Testis (tissue), 3 donors: ENCODE measurements around the gene ZBED1. TPM values are rescaled to one million over a fixed set of nuclear protein-coding genes. Genes with fewer than 3 reads are reported as not detected.

ENCODE experiments used
- DNase-seq: peaks from one replicate; pipeline ENCODE4 v3.0.0-alpha.2; 2019
- H3K27ac ChIP-seq, 2 donors: fragments of 200-600 bp; sonication (generic); one replicate each; pipeline ENCODE4 v1.5.1; 2019
- H3K27me3 ChIP-seq: fragments of 200-600 bp; sonication (generic); one replicate; pipeline ENCODE4 v1.5.1; 2019
- H3K36me3 ChIP-seq: fragments of 200-600 bp; sonication (generic); one replicate; pipeline ENCODE4 v1.5.1; 2017; ENCODE audit warnings: low read depth; ENCODE audit errors: missing control alignments
- H3K4me1 ChIP-seq: fragments of 200-600 bp; sonication (generic); one replicate; pipeline ENCODE4 v1.5.1; 2019
- H3K4me3 ChIP-seq, 2 donors: fragments of 200-600 bp; sonication (generic); one replicate each; pipeline ENCODE4 v1.5.1; 2017 to 2019
- H3K9me3 ChIP-seq: fragments of 200-600 bp; sonication (generic); one replicate; pipeline ENCODE4 v1.5.1; 2017
- POLR2A ChIP-seq: fragments of 450-650 bp; IDR thresholded peaks from one replicate; pipeline ENCODE4 v1.6.1; 2017; ENCODE audit warnings: antibody characterized with exemption, mild to moderate bottlenecking, moderate library complexity
- WGBS, 2 donors: methylation state at CpG; one replicate each; pipeline ENCODE4 v1.1.5; 2018; 5-methylcytosine and 5-hydroxymethylcytosine counted together
- intact Hi-C: fragments of 100-400 bp; cut with DNase I; formaldehyde crosslinking; loops from one replicate; pipeline ENCODE4 v1.15.1; 2023; ENCODE audit warnings: low total_unique reads
- polyA plus RNA-seq: library from polyadenylated mRNA; stranded (reverse); fragments of 350-450 nt; fragmentation: Illumina TruSeq; extraction: RNeasy Lipid Tissue Mini Kit (QIAGEN cat#74804); gene quantifications from one replicate; pipeline ENCODE4 v1.2.3, GENCODE V29; 2014; ENCODE audit warnings: low read depth, low replicate concordance; ENCODE audit not compliant: insufficient read depth
- total RNA-seq, 2 donors: library from RNA; depleted of rRNA; stranded (reverse); fragments of >200 nt; gene quantifications; one replicate each; pipeline ENCODE4 v1.2.3, GENCODE V29; 2016
- TF ChIP-seq, protein P1 (sequence below), 3 experiments: fragments of 450-650 bp in 2 of 3; fragments of 200-600 bp in 1 of 3; sonication (generic) in 1 of 3; IDR thresholded peaks; one replicate each; pipeline ENCODE4 v1.5.1; 2016 to 2019; ENCODE audit warnings: antibody characterized with exemption in 3 of 3, mild to moderate bottlenecking in 2 of 3, moderate library complexity in 1 of 3

Gene ZBED1
- total and polyA plus RNA-seq, 3 donors from 2014 or later: 24.2 to 77.0 (median 47.2) TPM

DNA sequence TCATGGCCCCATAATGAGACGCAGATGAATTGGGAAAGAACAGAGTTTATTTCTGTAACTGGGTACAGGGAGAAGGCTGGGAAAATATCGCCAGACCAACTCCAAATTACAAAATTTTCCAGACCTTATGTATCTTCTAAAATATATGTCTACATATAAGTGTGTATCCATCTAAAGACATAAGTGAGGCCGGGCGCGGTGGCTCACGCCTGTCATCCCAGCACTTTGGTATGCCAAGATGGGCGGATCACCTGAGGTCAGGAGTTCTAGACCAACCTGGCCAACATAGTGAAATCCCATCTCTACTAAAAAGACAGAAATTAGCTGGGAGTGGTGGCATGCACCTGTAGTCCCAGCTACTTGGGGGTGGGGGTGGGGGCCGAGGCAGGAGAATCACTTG, 11.7 kb upstream of the ZBED1 start:
- Histone ChIP-seq H3K27me3 (no peaks in the 10 kb centered on the region), H3K4me1 (no peaks in the 10 kb centered on the region), H3K9me3 (no peaks in the 10 kb centered on the region), H3K27ac (no peak overlapping the region), H3K4me3 (no peak overlapping the region), H3K36me3 (no peaks in the 10 kb centered on the region)
- DNase-seq: no peak
- WGBS, 2 donors: 94 to 97% methylated on average over 8 of the region's 8 CpGs
- intact Hi-C loops: no loop called here
- TF ChIP-seq, protein P1, sequence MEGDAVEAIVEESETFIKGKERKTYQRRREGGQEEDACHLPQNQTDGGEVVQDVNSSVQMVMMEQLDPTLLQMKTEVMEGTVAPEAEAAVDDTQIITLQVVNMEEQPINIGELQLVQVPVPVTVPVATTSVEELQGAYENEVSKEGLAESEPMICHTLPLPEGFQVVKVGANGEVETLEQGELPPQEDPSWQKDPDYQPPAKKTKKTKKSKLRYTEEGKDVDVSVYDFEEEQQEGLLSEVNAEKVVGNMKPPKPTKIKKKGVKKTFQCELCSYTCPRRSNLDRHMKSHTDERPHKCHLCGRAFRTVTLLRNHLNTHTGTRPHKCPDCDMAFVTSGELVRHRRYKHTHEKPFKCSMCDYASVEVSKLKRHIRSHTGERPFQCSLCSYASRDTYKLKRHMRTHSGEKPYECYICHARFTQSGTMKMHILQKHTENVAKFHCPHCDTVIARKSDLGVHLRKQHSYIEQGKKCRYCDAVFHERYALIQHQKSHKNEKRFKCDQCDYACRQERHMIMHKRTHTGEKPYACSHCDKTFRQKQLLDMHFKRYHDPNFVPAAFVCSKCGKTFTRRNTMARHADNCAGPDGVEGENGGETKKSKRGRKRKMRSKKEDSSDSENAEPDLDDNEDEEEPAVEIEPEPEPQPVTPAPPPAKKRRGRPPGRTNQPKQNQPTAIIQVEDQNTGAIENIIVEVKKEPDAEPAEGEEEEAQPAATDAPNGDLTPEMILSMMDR (IDR thresholded peaks at IDR 0.05): no peak
- no peak for TF ChIP-seq POLR2A

DNA sequence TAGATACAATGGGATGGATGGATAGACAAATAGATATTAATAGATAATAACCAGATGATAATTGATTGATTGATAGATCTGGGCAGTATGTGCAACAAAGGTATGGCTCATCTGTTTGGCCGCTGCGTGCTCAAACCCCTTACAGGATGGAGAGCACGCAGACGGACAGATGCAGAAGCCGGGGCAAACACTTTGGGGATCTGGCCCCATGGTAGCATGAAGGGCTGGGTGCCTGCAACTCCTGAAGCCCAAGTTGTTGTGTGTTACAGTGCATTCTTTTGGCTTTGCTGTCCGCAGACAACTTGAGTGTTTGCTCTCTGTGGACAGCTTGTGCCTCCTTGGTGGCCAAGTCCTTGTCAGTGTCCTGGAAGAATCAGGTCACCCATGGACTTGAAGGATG, 10.6 kb upstream of the ZBED1 start:
- no peak for DNase-seq
- H3K27me3 ChIP-seq: no peaks in the 10 kb centered on the region
- no peak overlapping the region for H3K27ac ChIP-seq
- H3K4me3 ChIP-seq: no peak overlapping the region
- TF ChIP-seq, protein P1 (IDR thresholded peaks at IDR 0.05): no peak
- no peak for TF ChIP-seq POLR2A
- intact Hi-C loops: no loop called here
- WGBS, 2 donors: 98% methylated on average over 6 of the region's 6 CpGs
- no peaks in the 10 kb centered on the region for H3K4me1 ChIP-seq
- H3K9me3 ChIP-seq: no peaks in the 10 kb centered on the region
- H3K36me3 ChIP-seq: no peaks in the 10 kb centered on the region

DNA sequence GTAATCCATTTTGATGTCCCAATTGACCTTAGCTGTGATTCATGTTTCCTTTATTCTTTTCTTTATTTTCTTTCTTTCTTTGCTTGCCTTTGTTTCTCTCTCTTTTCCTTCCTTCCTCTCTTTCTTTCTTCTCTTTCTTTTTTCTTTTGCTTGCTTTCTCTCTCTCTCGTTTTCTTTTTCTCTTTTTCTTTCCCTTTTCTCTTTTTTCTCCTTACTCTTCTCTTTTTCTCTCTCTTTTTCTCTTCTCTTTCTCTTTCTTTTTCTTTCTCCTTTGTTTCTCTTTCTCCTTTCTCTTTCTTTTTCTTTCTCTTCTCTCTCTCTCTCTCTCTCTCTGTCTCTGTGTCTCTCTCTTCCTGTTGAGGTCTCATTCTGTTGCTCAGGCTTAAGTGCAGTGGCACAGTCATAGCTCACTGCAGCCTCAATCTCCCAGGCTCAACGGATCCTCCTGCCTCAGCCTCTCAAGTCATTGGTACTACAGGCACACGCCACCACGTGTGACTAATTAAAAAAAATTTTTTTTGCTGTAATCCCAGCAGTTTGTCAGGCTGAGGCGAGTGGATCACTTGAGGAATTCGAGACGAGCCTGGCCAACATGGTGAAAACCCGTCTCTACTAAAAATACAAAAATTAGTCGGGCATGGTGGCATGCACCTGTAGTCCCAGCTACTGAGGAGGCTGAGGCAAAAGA, 8.0 kb upstream of the ZBED1 start:
- no peak for TF ChIP-seq POLR2A
- TF ChIP-seq, protein P1 (IDR thresholded peaks at IDR 0.05): no peak
- Histone ChIP-seq H3K36me3 (no peaks in the 10 kb centered on the region), H3K27ac (no peak overlapping the region), H3K4me1 (no peaks in the 10 kb centered on the region), H3K4me3 (no peak overlapping the region), H3K9me3 (no peaks in the 10 kb centered on the region), H3K27me3 (no peaks in the 10 kb centered on the region)
- intact Hi-C loops: no loop called here
- 90 to 91% methylated on average over 9 of the region's 9 CpGs for WGBS, 2 donors
- DNase-seq: no peak

DNA sequence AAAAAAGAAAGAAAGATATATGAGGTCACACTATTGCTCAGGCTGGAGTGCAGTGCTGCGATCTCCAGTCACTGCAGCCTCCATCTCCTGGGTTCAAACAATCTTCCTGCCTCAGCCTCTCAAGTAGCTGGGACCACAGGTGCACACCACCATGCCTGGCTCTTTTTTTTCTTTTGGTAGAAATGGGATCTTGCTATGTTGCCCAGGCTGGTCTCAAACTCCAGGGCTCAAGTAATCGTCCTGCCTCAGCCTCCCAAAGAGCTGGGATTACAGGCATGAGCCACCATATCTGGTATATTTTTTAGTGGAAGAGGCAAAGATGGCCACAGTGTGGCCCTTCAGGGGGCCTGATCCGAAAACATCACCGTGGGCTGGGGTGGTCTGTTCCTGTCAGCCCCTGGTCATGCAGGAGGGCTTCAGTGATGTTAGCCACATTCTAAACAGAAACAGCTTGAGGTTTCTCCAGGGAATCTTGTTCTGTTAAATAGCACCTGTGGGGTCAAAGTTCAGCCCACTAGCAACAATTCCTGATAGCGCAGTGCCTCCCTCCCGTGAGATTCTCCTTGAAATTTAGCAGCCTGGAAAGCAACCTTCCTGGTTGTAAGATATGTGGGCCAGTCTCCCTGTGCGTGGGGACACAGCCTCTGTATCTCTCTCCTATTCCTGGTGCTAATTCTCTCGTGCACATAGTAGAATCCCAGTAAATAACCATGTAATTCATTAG, 7.3 kb upstream of the ZBED1 start:
- WGBS, 2 donors: 54 to 59% methylated on average over 6 to 8 of the region's 8 CpGs
- intact Hi-C loops: no loop called here
- no peak overlapping the region for H3K4me3 ChIP-seq
- H3K27ac ChIP-seq: no peak overlapping the region
- H3K9me3 ChIP-seq: no peaks in the 10 kb centered on the region
- no peak for DNase-seq
- no peaks in the 10 kb centered on the region for H3K27me3 ChIP-seq
- no peaks in the 10 kb centered on the region for H3K4me1 ChIP-seq
- no peaks in the 10 kb centered on the region for H3K36me3 ChIP-seq
- TF ChIP-seq, protein P1 (IDR thresholded peaks at IDR 0.05): no peak
- TF ChIP-seq POLR2A: no peak
